ENCODE data around the gene STIP1.

STIP1 gene

DNA sequence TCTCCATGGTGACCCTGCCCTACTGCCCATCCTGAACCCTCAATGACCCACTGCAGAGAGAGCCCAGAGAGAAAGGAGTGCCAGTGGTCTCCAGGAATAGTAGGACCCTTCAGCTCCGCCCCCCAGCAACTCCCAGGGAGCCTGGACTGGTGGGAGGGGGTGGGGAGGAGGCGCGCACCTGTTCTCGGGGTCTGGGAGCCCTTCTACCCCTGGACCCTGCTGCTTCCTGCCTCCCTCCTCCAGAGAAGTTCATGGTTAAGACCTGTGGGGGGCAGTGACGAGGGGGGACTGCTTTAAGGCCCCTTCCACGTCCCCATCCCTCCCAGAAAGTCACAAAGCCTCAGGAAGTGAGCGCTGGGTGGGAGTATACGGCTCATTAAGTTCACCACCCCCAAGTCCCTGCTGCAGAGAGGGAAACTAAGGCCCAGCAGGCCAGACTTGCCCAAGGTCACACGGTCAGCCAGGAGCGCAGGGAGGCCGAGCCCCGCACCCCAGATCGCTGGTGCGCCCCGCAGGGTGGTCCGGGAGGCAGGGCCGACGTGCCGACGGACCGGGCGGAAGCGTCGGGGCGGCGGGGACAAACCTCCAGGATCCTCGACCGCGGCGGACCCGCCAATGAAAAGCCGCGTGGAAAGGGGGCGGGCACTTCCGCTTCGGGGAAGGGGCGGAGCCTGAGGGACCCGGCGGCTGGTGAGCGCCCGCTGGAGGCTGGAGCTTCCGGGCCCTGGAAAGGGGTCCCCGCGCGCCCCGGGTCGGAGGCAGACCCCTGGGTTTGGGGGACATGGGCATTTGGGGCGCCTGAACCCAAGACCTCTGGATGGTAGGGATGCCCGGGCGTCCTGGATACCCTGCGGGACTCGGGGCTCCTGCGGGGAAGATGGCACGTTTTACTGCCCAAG is 39.9 kb downstream of the STIP1 start, which contains the start of the genes NUDT22 and TRPT1:
Gene NUDT22 (plus strand): TSS at position 667 of the 899 bp plus-strand sequence. CDS start 379 bp downstream, outside the sequence.
Gene TRPT1 (minus strand): TSS at position 579 of the 899 bp plus-strand sequence. CDS start 326 bp downstream, at position 253.
- H3K36me3 ChIP-seq (ENCODE audit: insufficient read depth, low read length), result peaks cover 8% of the 10 kb centered on the region
- peak within 1 kb of the TSS; percentile 91 for H3K27ac ChIP-seq (ENCODE audit: low read depth, low read length)

GRCh38 chr11:64226507-64227051 is 40.6 kb downstream of the STIP1 start:
- Histone ChIP-seq H3K27ac (ENCODE audit: low read depth, low read length) (peak overlapping the region; percentile 28; the same call in 1 of the 2 replicates), H3K9me3 (ENCODE audit: insufficient read depth, low read depth, low read length) (no peaks in the 10 kb centered on the region), H3K27me3 (ENCODE audit: insufficient read depth, low read length) (no peaks in the 10 kb centered on the region), H3K36me3 (ENCODE audit: insufficient read depth, low read length) (peaks cover 4% of the 10 kb centered on the region; the same call in 1 of the 2 replicates), H3K9ac (ENCODE audit: low read depth, low read length) (peak overlapping the region; percentile 82), H3K4me1 (ENCODE audit: insufficient read depth, low read length) (peaks cover 11% of the 10 kb centered on the region; the same call in 1 of the 2 replicates), H3K4me3 (ENCODE audit: low read length) (peak overlapping the region; percentile 82)
- WGBS, result 35% methylated on average over 26 of the region's 26 CpGs

More for the DNA sequence above, 39.9 kb downstream of the STIP1 start, which contains the start of the genes NUDT22 and TRPT1:
- peak within 1 kb of the TSS; percentile 82 for H3K4me3 ChIP-seq (ENCODE audit: low read length)
- H3K9me3 ChIP-seq (ENCODE audit: insufficient read depth, low read depth, low read length), result no peaks in the 10 kb centered on the region
- peak within 1 kb of the TSS; percentile 82 for H3K9ac ChIP-seq (ENCODE audit: low read depth, low read length)
- no peaks in the 10 kb centered on the region for H3K27me3 ChIP-seq (ENCODE audit: insufficient read depth, low read length)
- under 1% methylated on average over 51 of the region's 54 CpGs for WGBS
- H3K4me1 ChIP-seq (ENCODE audit: insufficient read depth, low read length), result peaks cover 11% of the 10 kb centered on the region; the same call in 1 of the 2 replicates

GRCh38 chr11:64227405-64227956 is 41.5 kb downstream of the STIP1 start:
- Histone ChIP-seq H3K36me3 (ENCODE audit: insufficient read depth, low read length) (peaks cover 4% of the 10 kb centered on the region; the same call in 1 of the 2 replicates), H3K27ac (ENCODE audit: low read depth, low read length) (no peak overlapping the region), H3K27me3 (ENCODE audit: insufficient read depth, low read length) (peaks cover 4% of the 10 kb centered on the region; the same call in 1 of the 2 replicates), H3K4me1 (ENCODE audit: insufficient read depth, low read length) (peaks cover 11% of the 10 kb centered on the region; the same call in 1 of the 2 replicates), H3K9me3 (ENCODE audit: insufficient read depth, low read depth, low read length) (no peaks in the 10 kb centered on the region), H3K9ac (ENCODE audit: low read depth, low read length) (no peak overlapping the region), H3K4me3 (ENCODE audit: low read length) (no peak overlapping the region)
- WGBS, result 90% methylated on average over 3 of the region's 3 CpGs

GRCh38 chr11:64229090-64229743 is 43.2 kb downstream of the STIP1 start:
- Histone ChIP-seq H3K27me3 (ENCODE audit: insufficient read depth, low read length) (peaks cover 15% of the 10 kb centered on the region; the same call in 1 of the 2 replicates), H3K4me3 (ENCODE audit: low read length) (peak overlapping the region; percentile 90; the same call in 1 of the 2 replicates), H3K9me3 (ENCODE audit: insufficient read depth, low read depth, low read length) (no peaks in the 10 kb centered on the region), H3K27ac (ENCODE audit: low read depth, low read length) (no peak overlapping the region), H3K36me3 (ENCODE audit: insufficient read depth, low read length) (no peaks in the 10 kb centered on the region), H3K4me1 (ENCODE audit: insufficient read depth, low read length) (peaks cover 11% of the 10 kb centered on the region; the same call in 1 of the 2 replicates), H3K9ac (ENCODE audit: low read depth, low read length) (no peak overlapping the region; the same call in 1 of the 2 replicates)
- WGBS, result 93% methylated on average over 10 of the region's 12 CpGs

GRCh38 chr11:64229744-64230170 is 43.8 kb downstream of the STIP1 start:
- H3K27ac ChIP-seq (ENCODE audit: low read depth, low read length), result peak overlapping the region; percentile 47; the same call in 1 of the 2 replicates
- no peaks in the 10 kb centered on the region for H3K9me3 ChIP-seq (ENCODE audit: insufficient read depth, low read depth, low read length)
- peaks cover 15% of the 10 kb centered on the region; the same call in 1 of the 2 replicates for H3K27me3 ChIP-seq (ENCODE audit: insufficient read depth, low read length)
- WGBS, result 58% methylated on average over 13 of the region's 13 CpGs
- H3K36me3 ChIP-seq (ENCODE audit: insufficient read depth, low read length), result no peaks in the 10 kb centered on the region
- H3K4me1 ChIP-seq (ENCODE audit: insufficient read depth, low read length), result peaks cover 11% of the 10 kb centered on the region; the same call in 1 of the 2 replicates
- peak overlapping the region; percentile 56 for H3K9ac ChIP-seq (ENCODE audit: low read depth, low read length)
- peak overlapping the region; percentile 90 for H3K4me3 ChIP-seq (ENCODE audit: low read length)

DNA sequence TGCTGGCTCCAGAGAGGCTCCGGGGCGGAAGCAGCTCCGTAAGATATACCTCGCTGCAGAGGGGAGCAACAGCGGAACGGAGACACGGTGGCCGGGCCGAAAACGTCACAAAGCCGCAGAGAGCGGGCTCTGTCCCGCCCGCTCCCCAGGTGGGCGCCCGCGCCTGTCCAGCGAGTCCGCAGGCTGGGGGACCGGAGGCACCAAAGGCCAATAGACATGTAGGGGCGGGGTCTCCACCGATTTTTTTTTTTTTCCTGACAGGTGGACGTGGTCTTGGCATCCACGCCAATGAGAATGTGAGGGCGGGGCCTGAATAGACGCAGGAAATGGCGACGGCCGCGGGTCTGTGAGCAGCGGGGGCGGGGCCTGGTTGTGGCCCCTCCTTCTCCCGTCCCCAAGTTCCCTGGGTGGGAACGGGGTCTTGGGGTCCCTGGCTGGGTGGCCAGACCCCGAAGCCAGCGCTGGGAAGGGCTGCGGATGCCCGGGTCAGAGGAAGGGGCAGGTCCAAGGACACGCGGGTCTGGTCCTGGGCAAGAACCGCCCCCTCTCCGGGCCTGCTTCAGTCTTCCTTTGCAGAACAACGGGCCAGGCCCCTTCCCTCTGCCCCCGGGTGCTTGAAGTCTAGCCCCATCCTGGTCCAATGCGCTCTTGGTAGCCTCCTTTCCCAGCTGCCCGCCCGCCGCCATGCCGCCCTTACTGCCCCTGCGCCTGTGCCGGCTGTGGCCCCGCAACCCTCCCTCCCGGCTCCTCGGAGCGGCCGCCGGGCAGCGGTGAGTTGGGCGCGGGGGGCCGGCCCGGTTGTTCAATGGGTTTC is 44.4 kb downstream of the STIP1 start, which contains the start of gene DNAJC4:
Gene DNAJC4 (plus strand): TSS at position 378 of the 814 bp plus-strand sequence. CDS start 307 bp downstream, at position 685.
- Histone ChIP-seq H3K36me3 (ENCODE audit: insufficient read depth, low read length) (no peaks in the 10 kb centered on the region), H3K9ac (ENCODE audit: low read depth, low read length) (peak within 1 kb of the TSS; percentile 71), H3K27ac (ENCODE audit: low read depth, low read length) (peak within 1 kb of the TSS; percentile 67; the same call in 1 of the 2 replicates), H3K9me3 (ENCODE audit: insufficient read depth, low read depth, low read length) (no peaks in the 10 kb centered on the region), H3K27me3 (ENCODE audit: insufficient read depth, low read length) (peaks cover 15% of the 10 kb centered on the region; the same call in 1 of the 2 replicates), H3K4me3 (ENCODE audit: low read length) (peak within 1 kb of the TSS; percentile 90), H3K4me1 (ENCODE audit: insufficient read depth, low read length) (peaks cover 7% of the 10 kb centered on the region; the same call in 1 of the 2 replicates)
- under 1% methylated on average over 62 of the region's 62 CpGs for WGBS

DNA sequence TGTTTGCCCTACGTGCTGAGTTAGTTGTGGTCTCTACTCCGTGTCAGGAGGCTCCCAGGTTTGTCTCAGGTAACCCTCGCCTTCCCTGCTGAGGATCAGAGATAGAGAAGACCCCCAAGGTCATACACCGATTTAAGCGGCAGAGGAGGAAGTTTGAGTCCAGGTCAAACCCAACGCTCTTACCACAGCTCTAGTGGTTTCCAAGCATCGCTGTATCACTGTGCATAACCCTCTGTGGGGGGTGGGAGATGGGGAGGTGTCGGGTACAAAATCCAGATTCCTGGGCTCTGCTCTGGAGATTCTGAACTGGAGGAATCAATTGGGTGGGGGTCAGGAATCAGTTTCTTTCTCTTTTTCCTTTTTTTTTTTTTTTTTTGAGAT is 45.0 kb downstream of the STIP1 start:
- Histone ChIP-seq H3K4me1 (ENCODE audit: insufficient read depth, low read length) (peaks cover 7% of the 10 kb centered on the region; the same call in 1 of the 2 replicates), H3K4me3 (ENCODE audit: low read length) (peak overlapping the region; percentile 90), H3K9ac (ENCODE audit: low read depth, low read length) (peak overlapping the region; percentile 71), H3K36me3 (ENCODE audit: insufficient read depth, low read length) (no peaks in the 10 kb centered on the region), H3K27ac (ENCODE audit: low read depth, low read length) (peak overlapping the region; percentile 67; the same call in 1 of the 2 replicates), H3K9me3 (ENCODE audit: insufficient read depth, low read depth, low read length) (no peaks in the 10 kb centered on the region), H3K27me3 (ENCODE audit: insufficient read depth, low read length) (peaks cover 15% of the 10 kb centered on the region; the same call in 1 of the 2 replicates)
- 7% methylated on average over 8 of the region's 8 CpGs for WGBS

DNA sequence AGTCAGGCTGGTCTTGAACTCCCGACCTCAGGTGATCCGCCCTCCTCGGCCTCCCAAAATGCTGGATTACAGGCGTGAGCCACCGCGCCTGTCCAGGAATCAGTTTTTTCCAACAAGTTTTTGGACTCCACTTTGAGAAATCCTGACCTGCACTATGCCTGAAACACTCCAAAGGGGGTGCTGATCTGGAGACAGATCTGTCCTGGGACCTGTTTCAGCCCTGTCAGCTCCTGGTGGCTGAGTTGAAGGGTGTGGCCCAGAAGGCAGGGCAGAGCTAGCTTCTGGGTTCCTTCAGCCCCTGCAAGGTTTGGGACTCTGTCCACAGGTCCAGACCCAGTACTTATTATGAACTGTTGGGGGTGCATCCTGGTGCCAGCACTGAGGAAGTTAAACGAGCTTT is 45.6 kb downstream of the STIP1 start:
- Histone ChIP-seq H3K9ac (ENCODE audit: low read depth, low read length) (no peak overlapping the region), H3K4me1 (ENCODE audit: insufficient read depth, low read length) (peaks cover 7% of the 10 kb centered on the region; the same call in 1 of the 2 replicates), H3K27me3 (ENCODE audit: insufficient read depth, low read length) (peaks cover 15% of the 10 kb centered on the region; the same call in 1 of the 2 replicates), H3K4me3 (ENCODE audit: low read length) (no peak overlapping the region), H3K9me3 (ENCODE audit: insufficient read depth, low read depth, low read length) (no peaks in the 10 kb centered on the region), H3K27ac (ENCODE audit: low read depth, low read length) (no peak overlapping the region), H3K36me3 (ENCODE audit: insufficient read depth, low read length) (no peaks in the 10 kb centered on the region)
- 93% methylated on average over 7 of the region's 7 CpGs for WGBS

DNA sequence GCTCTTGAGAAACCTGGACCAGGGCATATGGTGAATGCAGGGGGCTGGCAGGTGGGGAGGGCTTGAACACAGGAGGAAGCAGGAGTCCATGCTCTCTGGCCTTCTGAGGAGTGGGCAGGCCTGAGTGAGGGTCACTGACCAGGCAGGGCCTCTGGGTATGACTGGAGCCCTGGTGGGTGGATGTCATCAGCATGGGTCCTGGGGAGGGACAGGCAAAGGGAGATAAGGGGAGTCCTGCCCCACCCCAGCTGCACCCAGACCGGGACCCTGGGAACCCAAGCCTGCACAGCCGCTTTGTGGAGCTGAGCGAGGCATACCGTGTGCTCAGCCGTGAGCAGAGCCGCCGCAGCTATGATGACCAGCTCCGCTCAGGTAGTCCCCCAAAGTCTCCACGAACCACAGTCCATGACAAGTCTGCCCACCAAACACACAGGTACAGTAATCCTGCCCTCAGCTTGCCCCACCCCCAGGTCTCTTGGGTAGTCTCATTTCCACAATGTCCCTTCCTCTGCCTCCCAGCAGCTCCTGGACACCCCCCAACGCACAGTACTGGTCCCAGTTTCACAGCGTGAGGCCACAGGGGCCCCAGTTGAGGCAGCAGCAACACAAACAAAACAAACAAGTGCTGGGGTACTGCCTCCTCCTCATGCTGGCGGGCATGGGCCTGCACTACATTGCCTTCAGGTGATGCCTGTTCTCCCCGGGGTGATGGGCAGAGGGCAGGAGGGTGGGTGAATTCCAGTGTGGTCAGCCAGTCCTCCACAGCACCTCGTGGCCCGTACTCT is 46.4 kb downstream of the STIP1 start:
- Histone ChIP-seq H3K4me3 (ENCODE audit: low read length) (no peak overlapping the region), H3K36me3 (ENCODE audit: insufficient read depth, low read length) (no peaks in the 10 kb centered on the region; the same call in 1 of the 2 replicates), H3K27ac (ENCODE audit: low read depth, low read length) (no peak overlapping the region), H3K27me3 (ENCODE audit: insufficient read depth, low read length) (peaks cover 15% of the 10 kb centered on the region; the same call in 1 of the 2 replicates), H3K4me1 (ENCODE audit: insufficient read depth, low read length) (no peaks in the 10 kb centered on the region; the same call in 1 of the 2 replicates), H3K9ac (ENCODE audit: low read depth, low read length) (no peak overlapping the region), H3K9me3 (ENCODE audit: insufficient read depth, low read depth, low read length) (no peaks in the 10 kb centered on the region)
- WGBS, result 93% methylated on average over 15 of the region's 15 CpGs

Measured in HUES64 (cell line).